HepG2 (cell line): ENCODE measurements around the gene CARMIL1. TPM values are rescaled to one million over a fixed set of nuclear protein-coding genes. Genes with fewer than 3 reads are reported as not detected.
A peak's percentile ranks its signal among the peaks of the same experiment; 100 is the strongest.

Source experiments
- ATAC-seq: fragments of 200-7000 bp; cut with Tn5 transposase; 3 replicates; pipeline ENCODE4 v1.9.1; 2020; ENCODE audit warnings: mild to moderate bottlenecking, moderate library complexity
- BruUV-seq: library from RNA; stranded (reverse); fragments of 400-500 nt; replicated peaks from 2 replicates; lab custom pipeline; 2021; lab: Mats Ljungman, UMichigan
- CTCF ChIA-PET: fragments of 300-600 bp; formaldehyde crosslinking; extraction: SDS; loops from one replicate; lab custom pipeline; 2021; ENCODE audit warnings: low total read pairs, inconsistent platforms, low intra/inter-chr PET ratio; lab: Yijun Ruan, JAX
- POLR2A ChIA-PET: fragments of 350-600 bp; sonication (Branson Sonifier 250); formaldehyde crosslinking; loops from one replicate; lab custom pipeline; 2020; ENCODE audit warnings: antibody characterized with exemption, inconsistent platforms; lab: Yijun Ruan, JAX
- DNase-seq: peaks from one replicate; pipeline ENCODE4 v3.0.0-alpha.2; 2015; ENCODE audit warnings: low spot score
- FAIRE-seq: peaks from 3 replicates; lab custom pipeline; 2011; peaks lifted over from hg19 to GRCh38; lab: Jason Lieb, UNC
- H2AFZ ChIP-seq: one replicate; pipeline ENCODE4 v1.6.1; 2011; ENCODE audit warnings: low read length, inconsistent platforms
- H3K27ac ChIP-seq: fragments of 300-600 bp; 3 replicates; pipeline ENCODE4 v1.8.0; 2011; ENCODE audit warnings: mixed run types, mild to moderate bottlenecking, mixed read lengths, low read length, inconsistent platforms; ENCODE audit not compliant: insufficient read depth; ENCODE audit errors: extremely low read length
- H3K27me3 ChIP-seq, 2 experiments: fragments of 200-600 bp in 1 of 2; 2 replicates in 1 of 2; 3 replicates in 1 of 2; pipeline versions ENCODE4 v1.6.0 to v1.8.0; 2011; ENCODE audit warnings: low read length in 2 of 2, mild to moderate bottlenecking in 2 of 2, moderate library complexity in 2 of 2, inconsistent platforms in 1 of 2; ENCODE audit not compliant: insufficient read depth in 2 of 2, control insufficient read depth in 1 of 2
- H3K36me3 ChIP-seq, 2 experiments: fragments of 200-600 bp in 1 of 2; replicated peaks in 1 of 2; 2 replicates in 1 of 2; 3 replicates in 1 of 2; pipeline versions ENCODE4 v1.5.1 to v1.8.0; 2011; ENCODE audit warnings: low read length in 2 of 2, inconsistent platforms in 1 of 2; ENCODE audit not compliant: insufficient read depth in 2 of 2, control insufficient read depth in 1 of 2
- H3K4me1 ChIP-seq: 2 replicates; pipeline ENCODE4 v1.5.1; 2012; ENCODE audit warnings: low read length, inconsistent platforms; ENCODE audit not compliant: insufficient read depth
- H3K4me2 ChIP-seq: 2 replicates; pipeline ENCODE4 v1.6.0; 2011; ENCODE audit warnings: low read depth, low read length, inconsistent platforms
- H3K4me3 ChIP-seq, 3 experiments: fragments of 200-600 bp in 1 of 3; sonication (generic), shearing (Covaris generic) in 1 of 3; replicated peaks in 1 of 3; 2 replicates each; pipeline ENCODE4 v1.5.1; 2011 to 2016; ENCODE audit warnings: low read length in 3 of 3, inconsistent platforms in 2 of 3, low read depth in 2 of 3, mild to moderate bottlenecking in 2 of 3, control low read depth in 1 of 3, mixed read lengths in 1 of 3; ENCODE audit not compliant: insufficient read depth in 1 of 3
- H3K79me2 ChIP-seq: one replicate; pipeline ENCODE4 v1.6.1; 2011; ENCODE audit warnings: low read length, inconsistent platforms; ENCODE audit not compliant: insufficient read depth
- H3K9ac ChIP-seq: 2 replicates; pipeline ENCODE4 v1.6.0; 2011; ENCODE audit warnings: mild to moderate bottlenecking, low read depth, low read length, inconsistent platforms; ENCODE audit not compliant: insufficient read depth
- H3K9me3 ChIP-seq: 2 replicates; pipeline ENCODE4 v1.5.1; 2012; ENCODE audit warnings: mild to moderate bottlenecking, low read length
- H4K20me1 ChIP-seq: 2 replicates; pipeline ENCODE4 v1.6.0; 2011; ENCODE audit warnings: inconsistent platforms, mild to moderate bottlenecking, low read length, moderate library complexity; ENCODE audit not compliant: insufficient read depth
- ARNTL ChIP-seq: sonication (generic); formaldehyde crosslinking; IDR thresholded peaks from 2 replicates; pipeline ENCODE4 v1.4.0; 2020; ENCODE audit warnings: mild to moderate bottlenecking, missing genetic modification reagents
- EHMT2 ChIP-seq: fragments of 200-600 bp; sonication (generic); IDR thresholded peaks from 2 replicates; pipeline ENCODE4 v1.7.0; 2017; ENCODE audit warnings: antibody characterized with exemption, low read depth, low read length, borderline replicate concordance
- FIP1L1 ChIP-seq: fragments of 200-400 bp; formaldehyde crosslinking; IDR thresholded peaks from 2 replicates; pipeline ENCODE4 v1.6.1; 2018; ENCODE audit warnings: low read depth, mild to moderate bottlenecking, low read length, moderate library complexity, borderline replicate concordance; ENCODE audit not compliant: insufficient read depth
- HDAC1 ChIP-seq: sonication (generic); formaldehyde crosslinking; IDR thresholded peaks from 2 replicates; pipeline ENCODE4 v1.5.1; 2020; ENCODE audit warnings: mild to moderate bottlenecking, missing genetic modification reagents
- RBAK ChIP-seq: sonication (generic); formaldehyde crosslinking; IDR thresholded peaks from 2 replicates; pipeline ENCODE4 v1.5.1; 2020; ENCODE audit warnings: mild to moderate bottlenecking, missing genetic modification reagents
- TCF12 ChIP-seq, 2 experiments: fragments of 450-650 bp in 1 of 2; sonication (generic) in 1 of 2; formaldehyde crosslinking in 1 of 2; IDR thresholded peaks; 2 replicates each; pipeline versions ENCODE4 v1.6.1 to v1.8.0; 2017 to 2022; ENCODE audit warnings: antibody characterized with exemption in 1 of 2, mild to moderate bottlenecking in 1 of 2, missing genetic modification reagents in 1 of 2, moderate library complexity in 1 of 2
- YY1 ChIP-seq: IDR thresholded peaks from 2 replicates; pipeline ENCODE4 v1.6.1; 2011; ENCODE audit warnings: low read length, low read depth, moderate library complexity, mild to moderate bottlenecking; ENCODE audit not compliant: insufficient read depth, insufficient replicate concordance
- ZNF337 ChIP-seq: sonication (generic); formaldehyde crosslinking; IDR thresholded peaks from 2 replicates; pipeline ENCODE4 v1.5.1; 2020; ENCODE audit warnings: missing genetic modification reagents, low read depth, mild to moderate bottlenecking, borderline replicate concordance
- ZNF430 ChIP-seq: sonication (generic); formaldehyde crosslinking; IDR thresholded peaks from 2 replicates; pipeline ENCODE4 v1.9.0; 2021; ENCODE audit warnings: mild to moderate bottlenecking, missing genetic modification reagents
- ZNF484 ChIP-seq: sonication (generic); formaldehyde crosslinking; IDR thresholded peaks from 2 replicates; pipeline ENCODE4 v1.5.1; 2020; ENCODE audit warnings: mild to moderate bottlenecking, low read depth, missing genetic modification reagents, borderline replicate concordance
- ZNF670 ChIP-seq: sonication (generic); formaldehyde crosslinking; IDR thresholded peaks from 2 replicates; pipeline ENCODE4 v1.8.0; 2022; ENCODE audit warnings: mild to moderate bottlenecking, missing genetic modification reagents, borderline replicate concordance
- ZNF781 ChIP-seq: sonication (generic); formaldehyde crosslinking; IDR thresholded peaks from 2 replicates; pipeline ENCODE4 v1.5.1; 2020; ENCODE audit warnings: borderline replicate concordance, mild to moderate bottlenecking, missing genetic modification reagents; ENCODE audit errors: not compliant biosample characterization
- WGBS: methylation state at CpG from one replicate; pipeline ENCODE4 v1.1.6; 2017; ENCODE audit warnings: low lambda C conversion rate; 5-methylcytosine and 5-hydroxymethylcytosine counted together
- in situ Hi-C: cut with HindIII; loops from 2 replicates; pipeline ENCODE4 v1.10.0; 2017; ENCODE audit warnings: low pct_unique_long_range_greater_than_20kb; ENCODE audit not compliant: extremely low pct_ligation_motif_present
- intact Hi-C: fragments of 100-400 bp; cut with micrococcal nuclease; formaldehyde crosslinking; loops from one replicate; pipeline ENCODE4 v1.10.0; 2022; ENCODE audit not compliant: unreplicated experiment
- polyA plus RNA-seq, 8 experiments: library from polyadenylated mRNA; depleted of rRNA in 3 of 8; stranded (reverse) in 7 of 8; unstranded in 1 of 8; fragments of >200 nt; fragmentation: Illumina TruSeq in 4 of 8; extraction: Trizol in 4 of 8; gene quantifications; 2 replicates each; pipeline versions ENCODE4 v1.2.1 to v1.2.3, GENCODE V29; 2011 to 2016; ENCODE audit warnings: low read depth in 4 of 8, missing spikeins in 1 of 8, mixed read lengths in 1 of 8; ENCODE audit not compliant: insufficient read depth in 1 of 8
- total RNA-seq, 5 experiments: library from RNA; depleted of rRNA; stranded (reverse); fragments of >200 nt; fragmentation: Illumina TruSeq; extraction: Trizol; gene quantifications; 2 replicates each; pipeline ENCODE4 v1.2.3, GENCODE V29; 2016; ENCODE audit warnings: low read depth in 1 of 5
- TF ChIP-seq, protein P1 (sequence below): sonication (generic); formaldehyde crosslinking; IDR thresholded peaks from 2 replicates; pipeline ENCODE4 v1.5.1; 2020; ENCODE audit warnings: mild to moderate bottlenecking, missing genetic modification reagents, moderate library complexity
- TF ChIP-seq, protein P2 (sequence below): sonication (generic); formaldehyde crosslinking; IDR thresholded peaks from 2 replicates; pipeline ENCODE4 v1.5.0; 2020; ENCODE audit warnings: mild to moderate bottlenecking, missing genetic modification reagents, borderline replicate concordance
- TF ChIP-seq, protein P3 (sequence below): sonication (generic); formaldehyde crosslinking; IDR thresholded peaks from 2 replicates; pipeline ENCODE4 v1.8.0; 2022; ENCODE audit warnings: mild to moderate bottlenecking, missing genetic modification reagents, borderline replicate concordance

The CARMIL1 gene
- total and polyA plus RNA-seq, 2 of the 13 experiments (the other 11 are each of a cell fraction or from before 2014, with no cell fraction given): 1.8 to 2.6 TPM

GRCh38 chr6:25628471-25629197 lies 349.5 kb downstream of the CARMIL1 start:
- H3K4me1 ChIP-seq: peaks cover 60% of the 10 kb centered on the region
- no peak overlapping the region for H3K9ac ChIP-seq
- in situ Hi-C loops (no loop called here), intact Hi-C loops (no loop called here)
- no peaks in the 10 kb centered on the region for H3K36me3 ChIP-seq
- ATAC-seq: 0 out of 3 replicates have a peak, but pooled peaks have one; percentile 12
- 40% methylated on average over 4 of the region's 4 CpGs for WGBS
- no peak overlapping the region for H2AFZ ChIP-seq
- H3K27me3 ChIP-seq: no peaks in the 10 kb centered on the region
- peak overlapping the region; percentile 25 for H3K4me2 ChIP-seq
- ChIA-PET POLR2A (interaction anchor here (1.1 to 2.3 kb wide), 3 partner anchors 13 to 35 kb away, joined by 3 to 11 read pairs (median 6); no protein-coding TSS in a partner anchor), CTCF (no interaction called here)
- no peak for DNase-seq
- H3K9me3 ChIP-seq: no peaks in the 10 kb centered on the region
- no peak overlapping the region for H3K4me3 ChIP-seq
- H3K27ac ChIP-seq: no peak overlapping the region
- no peaks in the 10 kb centered on the region for H3K79me2 ChIP-seq
- H4K20me1 ChIP-seq: no peaks in the 10 kb centered on the region
- FAIRE-seq: no peak
- BruUV-seq: no TSS peak
- TF ChIP-seq ZNF430 (CRISPR knock-in tag): 0 out of 2 replicates have a peak, but pooled peaks have one; percentile 43
- TF ChIP-seq ZNF781 (CRISPR knock-in tag): no peak
- TF ChIP-seq TCF12 (IDR thresholded peaks at IDR 0.05): no peak
- 0 out of 2 replicates have a peak, but pooled peaks have one; percentile 3 for TF ChIP-seq TCF12 (CRISPR knock-in tag; IDR thresholded peaks at IDR 0.05)
- no peak for TF ChIP-seq ZNF484 (CRISPR knock-in tag)
- TF ChIP-seq HDAC1: peak; percentile 16; the same call in 1 of the 2 replicates
- TF ChIP-seq YY1: no peak
- 0 out of 2 replicates have a peak, but pooled peaks have one; percentile 43 for TF ChIP-seq ARNTL
- 0 out of 2 replicates have a peak, but pooled peaks have one; percentile 10 for TF ChIP-seq ZNF670 (CRISPR knock-in tag)
- TF ChIP-seq, protein P1, sequence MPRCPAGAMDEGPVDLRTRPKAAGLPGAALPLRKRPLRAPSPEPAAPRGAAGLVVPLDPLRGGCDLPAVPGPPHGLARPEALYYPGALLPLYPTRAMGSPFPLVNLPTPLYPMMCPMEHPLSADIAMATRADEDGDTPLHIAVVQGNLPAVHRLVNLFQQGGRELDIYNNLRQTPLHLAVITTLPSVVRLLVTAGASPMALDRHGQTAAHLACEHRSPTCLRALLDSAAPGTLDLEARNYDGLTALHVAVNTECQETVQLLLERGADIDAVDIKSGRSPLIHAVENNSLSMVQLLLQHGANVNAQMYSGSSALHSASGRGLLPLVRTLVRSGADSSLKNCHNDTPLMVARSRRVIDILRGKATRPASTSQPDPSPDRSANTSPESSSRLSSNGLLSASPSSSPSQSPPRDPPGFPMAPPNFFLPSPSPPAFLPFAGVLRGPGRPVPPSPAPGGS (CRISPR knock-in tag): no peak
- TF ChIP-seq RBAK (CRISPR knock-in tag): no peak
- TF ChIP-seq FIP1L1: no peak
- TF ChIP-seq, protein P2, sequence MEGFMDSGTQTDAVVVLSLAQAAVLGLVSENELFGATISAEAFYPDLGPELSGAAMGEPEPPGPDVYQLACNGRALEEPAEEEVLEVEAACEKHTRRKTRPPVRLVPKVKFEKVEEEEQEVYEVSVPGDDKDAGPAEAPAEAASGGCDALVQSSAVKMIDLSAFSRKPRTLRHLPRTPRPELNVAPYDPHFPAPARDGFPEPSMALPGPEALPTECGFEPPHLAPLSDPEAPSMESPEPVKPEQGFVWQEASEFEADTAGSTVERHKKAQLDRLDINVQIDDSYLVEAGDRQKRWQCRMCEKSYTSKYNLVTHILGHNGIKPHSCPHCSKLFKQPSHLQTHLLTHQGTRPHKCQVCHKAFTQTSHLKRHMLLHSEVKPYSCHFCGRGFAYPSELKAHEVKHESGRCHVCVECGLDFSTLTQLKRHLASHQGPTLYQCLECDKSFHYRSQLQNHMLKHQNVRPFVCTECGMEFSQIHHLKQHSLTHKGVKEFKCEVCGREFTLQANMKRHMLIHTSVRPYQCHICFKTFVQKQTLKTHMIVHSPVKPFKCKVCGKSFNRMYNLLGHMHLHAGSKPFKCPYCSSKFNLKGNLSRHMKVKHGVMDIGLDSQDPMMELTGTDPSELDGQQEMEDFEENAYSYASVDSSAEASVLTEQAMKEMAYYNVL (CRISPR knock-in tag): peak; percentile 17; the same call in 1 of the 2 replicates
- no peak for TF ChIP-seq ZNF337 (CRISPR knock-in tag)
- TF ChIP-seq EHMT2: peak; percentile 68; the same call in 1 of the 2 replicates
- TF ChIP-seq, protein P3, sequence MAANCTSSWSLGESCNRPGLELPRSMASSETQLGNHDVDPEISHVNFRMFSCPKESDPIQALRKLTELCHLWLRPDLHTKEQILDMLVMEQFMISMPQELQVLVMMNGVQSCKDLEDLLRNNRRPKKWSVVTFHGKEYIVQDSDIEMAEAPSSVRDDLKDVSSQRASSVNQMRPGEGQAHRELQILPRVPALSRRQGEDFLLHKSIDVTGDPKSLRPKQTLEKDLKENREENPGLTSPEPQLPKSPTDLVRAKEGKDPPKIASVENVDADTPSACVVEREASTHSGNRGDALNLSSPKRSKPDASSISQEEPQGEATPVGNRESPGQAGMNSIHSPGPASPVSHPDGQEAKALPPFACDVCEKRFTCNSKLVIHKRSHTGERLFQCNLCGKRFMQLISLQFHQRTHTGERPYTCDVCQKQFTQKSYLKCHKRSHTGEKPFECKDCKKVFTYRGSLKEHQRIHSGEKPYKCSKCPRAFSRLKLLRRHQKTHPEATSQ (CRISPR knock-in tag): no peak
- TF ChIP-seq, all 625 proteins: peak for 7
